IPS DF 6.9 (cell line): ENCODE results near the gene CSNK1G2.

Experiments used
- DNase-seq: peaks from one replicate; pipeline ENCODE4 v3.0.0-alpha.2; 2013; ENCODE audit warnings: low read depth, low spot score
- H3K27ac ChIP-seq: one replicate; pipeline ENCODE4 v1.5.1; 2013; ENCODE audit warnings: low read length, control low read depth
- H3K27me3 ChIP-seq: 2 replicates; pipeline ENCODE4 v1.6.1; 2013; ENCODE audit warnings: mild to moderate bottlenecking, low read length; ENCODE audit not compliant: control insufficient read depth, insufficient read depth
- H3K36me3 ChIP-seq: 2 replicates; pipeline ENCODE4 v1.6.1; 2013; ENCODE audit warnings: low read length; ENCODE audit not compliant: control insufficient read depth, insufficient read depth
- H3K4me1 ChIP-seq: 2 replicates; pipeline ENCODE4 v1.6.1; 2013; ENCODE audit warnings: low read length; ENCODE audit not compliant: control insufficient read depth, insufficient read depth
- H3K4me3 ChIP-seq: 2 replicates; pipeline ENCODE4 v1.5.1; 2013; ENCODE audit warnings: mild to moderate bottlenecking, low read length
- H3K9me3 ChIP-seq: 2 replicates; pipeline ENCODE4 v1.6.1; 2013; ENCODE audit warnings: low read length, inconsistent platforms; ENCODE audit not compliant: control insufficient read depth, insufficient read depth
- WGBS: extraction: QIAGEN DNeasy Blood & Tissue Kit; methylation state at CpG from one replicate; pipeline ENCODE4 v1.1.7; 2013; ENCODE audit warnings: mixed read lengths, missing lambda C conversion rate; ENCODE audit not compliant: insufficient read length, insufficient coverage; 5-methylcytosine and 5-hydroxymethylcytosine counted together

Gene CSNK1G2

DNA sequence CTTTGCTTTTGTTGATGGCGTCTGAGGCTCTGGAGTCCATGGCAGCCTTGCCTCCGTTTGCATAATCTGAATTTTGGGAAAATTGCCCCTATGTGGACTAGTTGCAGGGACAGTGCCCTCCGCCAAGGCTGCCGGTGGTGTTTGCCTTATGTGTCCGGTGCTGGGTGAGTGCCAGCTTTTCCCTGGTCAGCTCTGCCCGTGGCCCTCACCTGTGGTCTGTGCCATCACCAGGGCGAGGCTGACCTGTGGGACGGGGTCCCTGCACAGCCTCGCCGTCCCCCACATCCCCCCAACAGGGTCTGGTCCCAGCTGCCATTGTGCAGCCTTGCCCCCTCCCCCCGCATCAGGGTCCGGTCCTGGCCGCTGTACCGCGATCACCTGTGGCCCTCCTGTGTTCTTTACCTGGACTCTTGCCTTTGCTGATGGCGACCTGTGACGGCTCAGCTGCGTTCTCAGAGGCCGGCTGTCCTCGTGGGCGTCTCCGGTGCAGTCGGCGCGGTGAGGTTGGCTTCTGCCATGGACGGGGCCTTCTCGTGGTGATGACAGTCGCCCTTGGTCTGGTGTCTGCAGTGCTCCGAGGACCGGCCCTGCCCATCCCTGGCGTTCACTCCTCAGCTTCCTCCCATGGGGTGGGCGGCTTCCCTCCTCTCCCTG lies 12.6 kb downstream of the CSNK1G2 start:
- no peaks in the 10 kb centered on the region; the same call in 1 of the 2 replicates for H3K4me1 ChIP-seq
- H3K27ac ChIP-seq, result no peak overlapping the region
- H3K27me3 ChIP-seq, result no peaks in the 10 kb centered on the region
- DNase-seq, result no peak
- H3K36me3 ChIP-seq, result no peaks in the 10 kb centered on the region; the same call in 1 of the 2 replicates
- WGBS, result no CpG with 5 or more reads among the region's 32 CpGs
- H3K9me3 ChIP-seq, result no peaks in the 10 kb centered on the region
- H3K4me3 ChIP-seq, result no peak overlapping the region

DNA sequence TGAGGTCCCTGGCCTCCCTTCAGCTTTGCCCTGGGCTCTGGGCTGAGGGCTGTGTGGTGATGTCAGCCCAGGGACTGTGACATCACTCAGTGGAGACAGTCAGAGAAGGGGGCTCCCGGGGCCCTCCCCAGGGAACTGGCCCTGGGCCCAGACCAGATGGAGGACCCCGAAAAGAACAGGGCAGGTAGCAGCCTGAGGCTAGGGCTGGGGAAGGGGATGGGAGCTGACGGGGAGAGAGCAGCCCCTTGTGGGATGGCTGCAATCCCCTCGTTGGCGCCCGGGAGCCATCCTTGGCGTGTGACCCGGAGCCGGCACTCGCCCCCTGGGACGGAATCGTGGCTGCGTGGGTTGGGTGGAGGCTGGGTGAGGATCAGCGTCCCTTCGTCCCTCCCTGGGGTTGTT lies 13.6 kb downstream of the CSNK1G2 start:
- WGBS, result no CpG with 5 or more reads among the region's 15 CpGs

DNA sequence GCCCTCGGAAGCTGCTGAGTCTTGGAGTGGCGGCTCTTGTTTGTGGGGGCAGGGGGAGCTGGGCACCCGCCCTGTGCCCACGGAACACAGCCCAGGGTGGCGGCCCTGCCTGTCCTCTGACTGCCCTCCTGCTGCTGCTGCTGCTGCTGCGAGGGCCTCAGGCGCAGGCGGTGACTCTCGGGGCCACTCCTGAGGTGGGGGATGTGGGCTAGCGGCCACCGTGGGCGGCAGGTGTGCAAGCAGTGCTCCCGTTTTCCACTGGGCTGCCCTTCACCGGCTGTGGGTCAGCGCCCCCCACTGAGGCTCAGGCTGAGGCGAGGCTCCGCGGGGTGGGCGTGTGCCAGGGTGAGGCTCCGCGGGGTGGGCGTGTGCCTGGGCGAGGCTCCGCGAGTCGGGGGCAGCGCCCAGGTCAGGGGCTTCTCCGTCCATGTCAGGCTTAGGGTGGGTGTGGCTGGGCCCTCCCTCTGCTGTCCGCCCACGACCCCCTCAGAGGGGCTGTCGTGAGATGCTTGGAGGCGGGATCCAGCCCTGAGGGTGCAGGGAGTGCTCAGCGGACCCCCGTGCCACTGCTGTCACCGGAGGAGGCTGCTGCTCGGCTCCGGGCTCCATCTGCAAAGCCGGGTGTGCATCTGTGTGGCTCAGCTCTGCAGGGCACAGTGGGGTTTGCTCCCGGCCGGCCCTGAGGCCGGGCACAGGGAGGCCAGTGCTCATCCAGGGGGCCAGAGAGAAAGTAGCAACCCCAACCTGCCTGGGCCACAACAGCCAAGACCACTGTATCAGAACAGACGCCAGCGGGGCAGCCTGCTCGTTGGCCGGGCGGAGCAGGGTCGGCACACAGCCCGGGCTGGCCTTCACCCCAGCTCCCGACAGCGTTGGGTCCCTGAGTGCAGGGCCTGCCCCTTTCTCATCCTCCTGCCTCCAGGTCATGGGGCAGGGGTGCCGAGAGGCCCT lies 14.5 kb downstream of the CSNK1G2 start:
- H3K9me3 ChIP-seq, result no peaks in the 10 kb centered on the region
- no CpG with 5 or more reads among the region's 51 CpGs for whole genome bisulfite sequencing
- H3K4me3 ChIP-seq, result no peak overlapping the region
- no peak overlapping the region for H3K27ac ChIP-seq
- H3K27me3 ChIP-seq, result no peaks in the 10 kb centered on the region
- H3K4me1 ChIP-seq, result no peaks in the 10 kb centered on the region; the same call in 1 of the 2 replicates
- no peaks in the 10 kb centered on the region; the same call in 1 of the 2 replicates for H3K36me3 ChIP-seq
- no peak for DNase-seq

More for the DNA sequence above, 13.6 kb downstream of the CSNK1G2 start:
- H3K36me3 ChIP-seq, result no peaks in the 10 kb centered on the region; the same call in 1 of the 2 replicates
- H3K27me3 ChIP-seq, result no peaks in the 10 kb centered on the region
- H3K4me1 ChIP-seq, result no peaks in the 10 kb centered on the region; the same call in 1 of the 2 replicates
- H3K27ac ChIP-seq, result no peak overlapping the region
- H3K4me3 ChIP-seq, result no peak overlapping the region
- no peak for DNase-seq
- H3K9me3 ChIP-seq, result no peaks in the 10 kb centered on the region

DNA sequence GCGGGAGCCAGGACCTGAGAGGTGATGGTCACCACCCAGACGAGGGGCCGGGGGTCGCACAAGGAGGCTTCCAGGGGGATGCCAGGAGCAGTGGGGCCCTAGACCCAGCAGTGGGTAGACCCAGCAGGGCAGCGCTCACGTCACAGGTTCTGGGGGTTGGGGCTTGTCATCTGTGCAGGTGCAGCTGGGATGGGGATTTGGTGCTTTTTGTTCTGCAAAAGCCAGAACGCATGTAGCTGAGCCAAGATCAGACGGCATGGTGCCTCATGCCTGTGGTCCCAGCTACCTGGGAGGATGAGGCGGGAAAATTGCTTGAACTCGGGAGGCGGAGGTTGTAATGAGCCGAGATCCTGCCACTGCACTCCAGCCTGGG lies 15.1 kb downstream of the CSNK1G2 start:
- H3K27ac ChIP-seq, result no peak overlapping the region
- no peaks in the 10 kb centered on the region for H3K27me3 ChIP-seq
- H3K9me3 ChIP-seq, result no peaks in the 10 kb centered on the region
- no peaks in the 10 kb centered on the region; the same call in 1 of the 2 replicates for H3K36me3 ChIP-seq
- H3K4me1 ChIP-seq, result no peaks in the 10 kb centered on the region; the same call in 1 of the 2 replicates
- no CpG with 5 or more reads among the region's 12 CpGs for WGBS
- no peak overlapping the region for H3K4me3 ChIP-seq
- no peak for DNase-seq

DNA sequence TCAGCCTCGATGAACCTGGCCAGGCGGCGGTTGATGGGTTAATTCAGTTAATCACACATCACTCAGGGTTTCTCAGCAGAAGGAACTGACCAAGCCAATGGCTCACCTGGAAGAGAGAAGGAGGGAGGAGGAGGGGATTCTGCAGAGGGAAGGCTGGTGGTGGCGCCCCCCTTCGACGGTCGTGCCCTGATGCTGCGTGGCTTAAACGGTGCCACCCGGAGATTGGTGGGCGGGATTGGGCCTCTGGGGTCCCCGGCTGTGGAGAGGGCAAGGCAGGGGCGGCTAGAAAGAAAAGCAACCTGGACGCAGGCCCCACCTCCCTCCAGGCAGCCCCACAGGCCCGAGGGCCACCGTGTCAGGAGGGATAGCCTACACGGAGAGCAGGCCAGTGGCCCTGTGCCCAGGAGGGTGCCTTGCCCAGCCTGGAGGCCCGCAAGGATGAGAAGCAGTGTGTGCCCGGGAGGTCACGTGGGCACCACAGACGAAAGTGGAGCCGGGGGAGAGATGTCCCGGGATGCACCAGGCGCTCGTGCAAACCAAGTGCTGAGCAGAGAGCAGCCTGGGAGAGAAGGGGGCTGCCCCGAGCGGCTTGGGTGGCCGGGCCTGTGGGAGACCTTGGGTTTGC lies 16.0 kb downstream of the CSNK1G2 start:
- Histone ChIP-seq H3K27ac (no peak overlapping the region), H3K4me3 (no peak overlapping the region), H3K4me1 (no peaks in the 10 kb centered on the region; the same call in 1 of the 2 replicates), H3K36me3 (no peaks in the 10 kb centered on the region; the same call in 1 of the 2 replicates), H3K9me3 (no peaks in the 10 kb centered on the region), H3K27me3 (no peaks in the 10 kb centered on the region)
- no peak for DNase-seq
- WGBS, result no CpG with 5 or more reads among the region's 28 CpGs

DNA sequence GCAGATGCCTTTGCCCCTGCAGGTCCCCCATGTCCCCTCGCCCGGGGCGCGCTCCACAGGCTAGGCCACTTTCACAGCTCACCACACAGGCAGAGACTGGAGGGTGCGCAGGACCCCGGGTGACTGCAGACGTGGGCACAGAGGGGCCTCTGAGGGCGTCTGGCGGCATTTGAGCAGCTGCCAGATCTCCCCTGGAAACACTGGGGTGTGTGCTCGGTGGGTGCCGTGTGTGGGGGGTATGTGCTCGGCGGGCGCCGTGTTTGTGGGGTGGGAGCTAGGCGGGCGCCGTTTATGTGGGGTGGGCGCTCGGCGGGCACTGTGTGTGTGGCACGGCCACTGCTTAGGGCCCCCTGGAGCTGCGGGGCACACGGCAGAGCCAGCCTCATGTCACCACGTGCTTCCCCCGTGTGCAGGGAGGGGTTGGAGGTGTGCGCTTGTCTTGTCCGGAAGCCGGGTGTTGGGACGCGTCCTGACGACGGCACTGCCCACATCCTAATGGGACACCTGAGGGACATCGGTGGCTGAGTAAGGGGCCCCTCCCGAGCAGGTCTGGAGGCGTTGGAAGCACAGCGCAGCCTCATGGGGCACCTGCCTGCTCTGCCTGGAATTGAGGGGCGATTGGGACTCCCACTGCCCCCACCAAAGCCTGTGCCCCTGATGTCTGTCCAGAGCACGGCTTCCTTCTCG lies 16.7 kb downstream of the CSNK1G2 start:
- DNase-seq, result no peak
- no CpG with 5 or more reads among the region's 40 CpGs for WGBS
- Histone ChIP-seq H3K4me3 (no peak overlapping the region), H3K27ac (no peak overlapping the region), H3K9me3 (no peaks in the 10 kb centered on the region), H3K4me1 (no peaks in the 10 kb centered on the region; the same call in 1 of the 2 replicates), H3K27me3 (no peaks in the 10 kb centered on the region), H3K36me3 (peaks cover under 1% of the 10 kb centered on the region; the same call in 1 of the 2 replicates)

DNA sequence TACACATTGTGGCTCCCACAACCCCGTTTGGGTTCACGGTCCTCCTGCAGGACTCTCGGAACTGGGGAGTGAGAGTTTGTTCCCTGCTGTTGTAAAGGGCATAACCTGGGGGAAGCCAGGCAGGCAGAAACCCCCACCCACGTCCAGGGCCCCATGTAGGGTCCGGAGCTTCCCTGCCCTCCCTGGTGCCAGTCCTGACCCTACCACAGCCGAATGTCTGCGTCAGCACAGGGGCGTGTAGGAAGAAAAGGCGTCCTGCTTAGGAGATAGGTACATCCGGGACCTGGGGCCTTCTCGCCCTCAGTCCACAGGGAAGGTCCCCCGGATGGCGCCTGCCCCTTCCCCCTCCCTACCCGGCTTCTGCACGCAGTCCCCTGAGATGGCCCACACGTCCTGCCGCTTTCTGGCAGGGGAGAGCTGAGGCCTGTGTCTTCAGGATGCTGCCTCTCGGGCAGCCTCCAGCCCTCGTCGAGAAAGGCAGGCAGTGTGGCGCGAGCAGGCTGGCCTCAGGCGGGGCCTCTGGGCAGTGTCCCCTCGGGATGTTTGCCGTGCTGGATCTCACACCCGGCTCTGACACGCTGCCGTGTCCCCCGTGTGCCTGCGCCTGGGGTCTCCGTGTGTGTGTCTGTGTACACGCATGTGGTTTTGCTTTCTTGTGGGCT lies 19.1 kb downstream of the CSNK1G2 start:
- Histone ChIP-seq H3K36me3 (peaks cover 2% of the 10 kb centered on the region; the same call in 1 of the 2 replicates), H3K27ac (no peak overlapping the region), H3K27me3 (no peaks in the 10 kb centered on the region), H3K4me3 (no peak overlapping the region), H3K9me3 (no peaks in the 10 kb centered on the region), H3K4me1 (no peaks in the 10 kb centered on the region; the same call in 1 of the 2 replicates)
- no CpG with 5 or more reads among the region's 32 CpGs for WGBS
- DNase-seq, result no peak

DNA sequence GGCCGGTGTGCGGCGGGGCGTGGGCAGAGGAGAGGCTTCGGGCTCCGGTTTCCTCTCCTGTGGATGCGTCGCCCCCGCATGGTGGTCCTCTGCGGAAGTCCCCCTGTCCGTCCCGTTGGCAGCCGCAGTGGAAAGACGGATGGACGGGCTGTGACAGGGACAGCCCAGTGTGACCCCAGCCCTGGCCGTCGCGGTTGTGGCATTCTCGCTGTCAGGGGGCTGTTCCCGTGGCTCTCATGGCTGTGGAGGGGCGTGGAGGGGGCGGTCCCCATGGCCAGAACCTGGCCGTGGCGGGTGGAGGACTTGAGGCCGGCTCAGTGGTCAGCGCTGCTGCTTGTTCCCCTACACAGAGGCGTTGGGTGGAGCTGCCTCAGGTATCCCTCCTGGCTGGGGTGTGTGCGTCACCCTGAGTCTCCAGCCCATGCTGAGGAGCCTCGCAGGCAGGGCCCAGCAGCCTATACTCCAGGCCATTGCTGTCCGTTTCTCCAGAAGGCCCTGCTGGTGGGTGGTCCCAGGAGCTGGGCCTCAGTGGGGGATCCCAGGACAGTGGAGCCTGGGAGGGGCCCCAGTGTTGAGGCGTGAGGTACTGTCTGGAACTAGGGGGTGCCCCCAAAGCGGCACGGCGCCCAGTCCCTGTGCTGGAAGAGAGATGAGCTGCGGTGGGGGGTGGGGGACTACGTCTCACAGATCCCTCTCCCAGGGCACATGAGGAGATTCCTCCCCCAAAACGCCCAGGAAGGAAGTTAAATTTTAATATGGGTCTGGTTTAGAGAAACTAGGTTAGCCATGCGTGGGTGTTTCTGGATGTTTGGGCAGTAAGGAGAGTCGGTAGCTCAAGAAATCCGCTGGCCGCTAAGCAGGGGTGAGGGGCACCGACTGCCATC lies 20.3 kb downstream of the CSNK1G2 start:
- H3K36me3 ChIP-seq, result peaks cover 2% of the 10 kb centered on the region; the same call in 1 of the 2 replicates

DNA sequence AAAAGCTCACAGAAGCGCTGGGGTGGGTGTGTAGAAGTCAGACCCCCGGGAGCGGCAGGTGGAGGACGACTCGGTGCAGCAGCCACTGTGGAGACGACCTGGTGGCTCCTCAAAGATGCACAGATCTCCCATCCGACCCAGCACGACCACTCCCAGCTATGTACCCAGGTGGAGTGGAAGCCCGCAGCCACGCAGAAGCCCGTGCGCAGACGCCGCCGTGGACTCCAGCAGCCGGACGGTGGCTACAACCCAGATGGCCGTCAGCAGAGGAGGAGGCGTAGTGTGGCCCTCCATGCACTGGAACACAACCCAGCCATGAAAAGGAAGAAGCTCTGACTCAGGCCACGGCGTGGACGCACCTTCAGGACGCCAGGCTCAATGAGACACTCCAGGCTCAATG lies 21.7 kb downstream of the CSNK1G2 start:
- H3K9me3 ChIP-seq, result no peaks in the 10 kb centered on the region
- H3K36me3 ChIP-seq, result peaks cover 2% of the 10 kb centered on the region; the same call in 1 of the 2 replicates
- no peak overlapping the region for H3K4me3 ChIP-seq
- H3K4me1 ChIP-seq, result no peaks in the 10 kb centered on the region; the same call in 1 of the 2 replicates
- WGBS, result no CpG with 5 or more reads among the region's 23 CpGs
- no peak overlapping the region for H3K27ac ChIP-seq
- no peaks in the 10 kb centered on the region for H3K27me3 ChIP-seq
- DNase-seq, result no peak

More for the DNA sequence above, 20.3 kb downstream of the CSNK1G2 start:
- Histone ChIP-seq H3K27me3 (no peaks in the 10 kb centered on the region), H3K4me1 (no peaks in the 10 kb centered on the region; the same call in 1 of the 2 replicates), H3K9me3 (no peaks in the 10 kb centered on the region), H3K27ac (no peak overlapping the region), H3K4me3 (no peak overlapping the region)
- no CpG with 5 or more reads among the region's 42 CpGs for WGBS
- DNase-seq, result no peak
